Vagina (tissue), 2 donors: ENCODE data around the gene COIL.

Experiments
- POLR2A ChIP-seq, 2 donors: fragments of 450-650 bp; IDR thresholded peaks; one replicate each; pipeline ENCODE4 v1.6.1; 2017; ENCODE audit warnings: antibody characterized with exemption in 2 of 2, mild to moderate bottlenecking in 2 of 2, moderate library complexity in 2 of 2
- POLR2AphosphoS5 ChIP-seq, 2 donors: sonication (generic); formaldehyde crosslinking; IDR thresholded peaks; one replicate each; pipeline ENCODE4 v1.9.0; 2017; ENCODE audit warnings: antibody characterized with exemption in 2 of 2, mild to moderate bottlenecking in 2 of 2, low read depth in 1 of 2; ENCODE audit not compliant: insufficient read depth in 1 of 2
- TF ChIP-seq, protein P1 (sequence below), 3 experiments: fragments of 450-650 bp in 2 of 3; fragments of 200-600 bp in 1 of 3; sonication (generic) in 1 of 3; IDR thresholded peaks; one replicate each; pipeline ENCODE4 v1.5.1; 2017 to 2019; ENCODE audit warnings: antibody characterized with exemption in 3 of 3, mild to moderate bottlenecking in 2 of 3, moderate library complexity in 2 of 3

DNA sequence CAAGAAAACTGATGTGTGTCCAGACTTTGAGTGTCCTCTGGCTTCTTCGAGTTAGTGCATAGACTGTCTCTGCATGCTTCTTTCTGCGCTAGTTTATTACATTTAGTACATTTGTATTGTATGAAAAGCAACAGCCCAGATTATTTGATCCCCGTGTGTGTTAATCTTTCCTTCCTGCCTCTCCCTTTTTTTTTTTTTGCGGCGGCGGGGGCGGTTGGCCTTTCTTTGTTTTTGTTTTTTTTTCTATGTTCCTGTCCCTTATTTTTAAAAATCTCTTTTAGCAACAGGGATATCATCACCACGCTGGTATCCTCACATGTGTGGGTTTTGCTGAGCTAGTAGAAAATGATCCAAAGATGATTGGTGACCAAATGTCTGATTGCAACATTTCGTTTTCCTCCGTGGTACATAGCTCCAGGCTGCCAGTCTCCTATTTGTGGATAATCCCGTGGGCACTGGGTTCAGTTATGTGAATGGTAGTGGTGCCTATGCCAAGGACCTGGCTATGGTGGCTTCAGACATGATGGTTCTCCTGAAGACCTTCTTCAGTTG lies 26.5 kb upstream of the COIL start:
- TF ChIP-seq, protein P1, sequence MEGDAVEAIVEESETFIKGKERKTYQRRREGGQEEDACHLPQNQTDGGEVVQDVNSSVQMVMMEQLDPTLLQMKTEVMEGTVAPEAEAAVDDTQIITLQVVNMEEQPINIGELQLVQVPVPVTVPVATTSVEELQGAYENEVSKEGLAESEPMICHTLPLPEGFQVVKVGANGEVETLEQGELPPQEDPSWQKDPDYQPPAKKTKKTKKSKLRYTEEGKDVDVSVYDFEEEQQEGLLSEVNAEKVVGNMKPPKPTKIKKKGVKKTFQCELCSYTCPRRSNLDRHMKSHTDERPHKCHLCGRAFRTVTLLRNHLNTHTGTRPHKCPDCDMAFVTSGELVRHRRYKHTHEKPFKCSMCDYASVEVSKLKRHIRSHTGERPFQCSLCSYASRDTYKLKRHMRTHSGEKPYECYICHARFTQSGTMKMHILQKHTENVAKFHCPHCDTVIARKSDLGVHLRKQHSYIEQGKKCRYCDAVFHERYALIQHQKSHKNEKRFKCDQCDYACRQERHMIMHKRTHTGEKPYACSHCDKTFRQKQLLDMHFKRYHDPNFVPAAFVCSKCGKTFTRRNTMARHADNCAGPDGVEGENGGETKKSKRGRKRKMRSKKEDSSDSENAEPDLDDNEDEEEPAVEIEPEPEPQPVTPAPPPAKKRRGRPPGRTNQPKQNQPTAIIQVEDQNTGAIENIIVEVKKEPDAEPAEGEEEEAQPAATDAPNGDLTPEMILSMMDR (IDR thresholded peaks at IDR 0.05) = no peak
- TF ChIP-seq POLR2A (IDR thresholded peaks at IDR 0.05) (no peak), POLR2AphosphoS5 (IDR thresholded peaks at IDR 0.05; ENCODE audit: insufficient read depth in 1 of 2, low read depth in 1 of 2) (no peak)
